Measurements from ENCODE around the gene TRIM2.

DNA sequence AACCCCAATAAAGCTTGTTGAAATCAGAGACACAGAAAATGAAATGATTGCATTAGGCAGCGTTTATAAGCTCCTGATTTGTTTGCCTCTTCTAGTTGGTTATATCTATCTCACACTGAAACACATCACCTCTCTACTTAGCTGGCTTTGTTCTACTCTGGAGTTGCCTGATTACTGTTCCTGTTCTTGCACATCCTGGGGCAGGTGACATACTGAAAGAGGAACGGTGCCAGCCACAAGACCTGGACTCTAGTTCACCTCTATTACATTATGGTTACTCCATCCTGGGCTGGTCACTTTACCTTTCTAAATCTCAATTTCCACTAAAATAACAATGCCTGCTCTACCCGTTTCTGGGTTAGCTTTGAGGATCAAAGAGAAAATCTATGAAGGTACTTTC is 47.9 kb downstream of the TRIM2 start:
- TF ChIP-seq POLR2A (IDR thresholded peaks at IDR 0.05; ENCODE audit: low read length) (no peak), GATA1 (IDR thresholded peaks at IDR 0.05; ENCODE audit: low read depth, low read length) (no peak)
